HG03095 (cell line): ENCODE results near the gene LGALS9.

Experiments used
- ATAC-seq: cut with Tn5 transposase; IDR thresholded peaks from one replicate; pipeline ENCODE4 v1.9.1; 2021; ENCODE audit warnings: moderate library complexity; ENCODE audit not compliant: unreplicated experiment

LGALS9 gene

DNA sequence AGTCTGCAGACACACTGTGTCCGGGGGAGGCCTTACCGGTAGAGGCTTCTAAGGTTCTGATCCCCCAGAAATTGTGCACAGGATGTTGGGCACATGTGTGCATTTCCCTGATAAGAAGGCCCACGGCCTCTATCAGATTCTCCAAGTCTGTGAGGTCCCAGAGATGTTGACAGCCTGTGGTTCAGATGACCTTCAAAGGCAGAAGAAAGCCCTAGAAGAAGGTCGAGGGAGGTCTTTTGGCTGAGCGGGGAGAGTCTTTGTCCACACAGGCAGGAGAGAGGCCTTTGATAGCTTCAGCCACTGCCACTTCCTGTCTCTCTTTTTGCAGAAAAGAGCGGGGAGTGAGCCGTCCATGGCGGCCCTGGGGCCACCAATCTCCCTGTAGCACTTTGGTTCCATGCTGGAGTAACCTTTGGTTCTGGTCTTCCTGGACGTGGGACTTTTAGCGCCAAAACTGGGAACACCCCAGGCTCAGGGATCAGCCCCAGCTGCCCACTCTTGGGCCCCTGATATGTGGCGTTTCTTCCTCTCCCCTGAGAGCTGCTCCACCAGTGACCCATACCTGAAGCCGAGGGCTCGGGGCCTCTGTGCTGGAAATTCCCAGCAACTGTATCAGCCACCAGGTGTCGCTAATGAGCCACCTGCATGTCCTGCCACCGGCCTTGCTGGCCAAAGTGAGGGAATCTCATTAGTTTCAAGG is 28.1 kb upstream of the LGALS9 start:
- no peak for ATAC-seq

- ATAC-seq: no peak
Measured at GRCh38 chr17:27603421-27603770, 27.6 kb upstream of the LGALS9 start.

DNA sequence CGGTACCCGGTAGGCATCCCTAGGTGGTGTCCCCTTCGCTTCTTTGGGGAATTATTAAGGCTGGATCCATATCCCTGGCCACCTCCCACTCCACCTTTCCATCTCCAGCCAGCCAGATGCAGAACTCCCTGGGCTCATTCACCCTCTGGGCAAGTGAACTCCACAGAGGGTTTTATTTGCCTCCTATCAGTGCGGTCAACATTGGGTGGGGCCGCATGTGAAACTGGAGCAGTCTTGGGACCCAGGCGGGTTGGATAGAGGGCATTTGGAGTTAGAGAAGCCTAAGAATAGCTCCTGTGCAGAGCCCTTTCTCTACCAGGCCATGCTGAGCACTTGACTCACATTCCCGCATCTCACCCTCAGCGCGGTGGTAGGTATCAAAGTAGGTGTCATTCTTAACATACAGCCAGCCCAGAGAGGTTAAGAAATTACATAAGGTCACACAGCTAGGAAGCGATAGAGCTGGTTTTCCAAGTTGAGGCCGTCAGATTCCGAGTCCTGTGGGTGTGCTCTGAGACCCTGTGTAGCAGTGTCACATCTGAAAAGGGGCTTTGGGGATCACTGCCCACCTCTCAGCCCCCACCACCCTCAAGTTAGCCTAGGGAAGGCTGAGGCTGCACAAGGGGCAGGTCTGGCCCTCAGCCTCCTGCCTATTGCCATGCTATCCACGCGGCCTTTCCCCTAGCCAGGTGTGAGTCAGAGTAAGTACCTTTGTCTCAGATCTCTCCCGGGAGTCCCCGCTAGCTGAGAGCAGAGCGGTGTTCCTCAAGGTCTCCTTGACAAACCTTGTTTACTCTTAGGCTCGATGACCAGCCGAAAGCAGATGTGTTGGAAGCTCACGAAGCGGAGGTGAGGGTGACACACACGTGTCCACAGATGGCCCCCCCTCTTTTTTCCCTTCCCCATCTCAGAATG is 26.9 kb upstream of the LGALS9 start:
- no peak for ATAC-seq

- ATAC-seq: no peak
Measured at GRCh38 chr17:27605409-27605808, 25.6 kb upstream of the LGALS9 start.

GRCh38 chr17:27607521-27608091 is 23.4 kb upstream of the LGALS9 start:
- no peak for ATAC-seq

DNA sequence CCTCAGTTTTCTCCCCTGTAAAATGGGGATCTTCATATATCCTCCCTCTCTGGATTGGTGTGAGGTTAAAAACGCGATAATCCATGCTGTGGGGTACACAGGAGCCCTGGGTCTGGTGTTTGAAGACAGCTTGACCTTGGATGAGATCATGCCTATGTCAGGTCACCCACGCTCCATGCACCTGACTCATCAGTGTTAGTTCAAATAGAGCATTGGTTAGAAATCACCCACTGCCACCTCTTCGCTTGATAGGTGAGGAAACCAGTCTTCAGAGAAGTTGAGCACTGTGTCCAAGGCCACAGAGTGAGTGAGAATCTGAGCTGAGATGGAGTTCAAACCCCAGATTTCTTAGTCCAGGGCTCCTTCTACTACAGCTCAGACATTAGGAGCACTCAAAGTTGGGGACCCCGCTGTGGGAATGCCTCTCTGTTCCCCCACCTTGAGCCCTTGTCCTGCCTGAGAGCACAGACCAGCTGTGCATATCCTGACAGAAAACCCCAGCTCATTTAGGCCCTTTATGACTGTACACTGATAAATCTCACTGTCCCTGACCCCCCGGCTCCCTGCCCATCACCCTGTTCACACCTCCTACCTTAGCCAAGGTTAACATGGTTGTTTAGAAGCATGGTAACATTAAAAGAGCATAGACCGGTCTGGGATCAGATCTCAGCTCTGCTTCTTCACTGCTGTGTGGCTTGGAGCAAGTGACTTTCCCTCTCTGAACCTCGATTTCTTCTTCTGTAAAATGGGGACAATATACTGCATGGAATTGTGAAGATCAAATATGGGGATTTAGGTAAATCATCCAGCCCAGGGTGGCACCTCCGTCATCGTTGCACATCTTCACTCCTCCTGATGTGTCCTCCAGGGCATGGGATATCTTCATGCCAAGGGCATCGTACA is 22.4 kb upstream of the LGALS9 start:
- ATAC-seq: no peak

DNA sequence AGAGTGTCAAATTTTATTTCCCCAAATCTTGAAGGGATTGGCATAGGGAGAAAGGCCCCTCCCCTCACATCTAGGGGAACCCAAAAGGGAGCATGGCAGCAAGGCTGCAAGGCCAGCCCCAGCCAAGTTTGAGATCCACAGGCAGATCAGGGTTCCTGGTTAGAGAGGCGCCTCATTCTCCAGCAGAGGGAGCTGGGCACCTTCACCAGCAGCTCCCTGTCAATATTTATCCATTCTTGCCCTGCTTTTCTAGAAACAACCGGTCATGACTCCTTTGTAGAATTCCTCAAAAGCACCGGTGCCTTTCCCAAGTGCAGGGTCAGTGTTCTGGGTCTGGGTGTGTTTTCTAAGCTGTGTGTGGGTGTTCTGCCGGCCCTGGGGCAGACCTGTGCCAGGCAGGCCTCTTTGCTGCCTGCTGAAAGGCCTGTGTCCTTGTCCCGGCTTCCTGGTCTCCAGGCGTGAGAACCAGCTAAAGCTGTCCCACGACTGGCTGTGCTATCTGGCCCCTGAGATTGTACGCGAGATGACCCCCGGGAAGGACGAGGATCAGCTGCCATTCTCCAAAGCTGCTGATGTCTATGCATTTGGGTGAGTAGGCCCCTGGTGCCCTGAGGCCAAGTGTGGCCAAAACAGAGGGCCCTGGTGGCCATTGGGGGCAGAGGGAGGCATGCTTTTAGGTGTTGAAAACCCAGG is 21.2 kb upstream of the LGALS9 start:
- no peak for ATAC-seq

DNA sequence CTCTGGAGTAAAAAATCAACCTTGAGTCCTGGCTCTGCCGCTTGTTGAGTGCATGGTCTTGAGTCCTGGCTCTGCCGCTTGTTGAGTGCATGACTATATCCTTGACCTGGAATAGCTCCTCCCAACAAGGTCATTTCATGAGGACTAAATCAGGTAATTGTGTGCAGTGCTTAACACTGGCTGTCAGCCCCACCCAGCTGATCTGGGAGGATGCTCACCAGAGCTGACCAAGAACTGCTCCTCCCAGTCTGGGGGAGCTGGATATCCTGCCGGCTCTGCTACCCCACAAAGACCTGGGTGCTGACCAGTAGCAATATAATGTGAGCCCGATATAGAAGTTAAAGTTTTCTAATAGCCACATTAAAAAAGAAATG is 20.7 kb upstream of the LGALS9 start:
- no peak for ATAC-seq

DNA sequence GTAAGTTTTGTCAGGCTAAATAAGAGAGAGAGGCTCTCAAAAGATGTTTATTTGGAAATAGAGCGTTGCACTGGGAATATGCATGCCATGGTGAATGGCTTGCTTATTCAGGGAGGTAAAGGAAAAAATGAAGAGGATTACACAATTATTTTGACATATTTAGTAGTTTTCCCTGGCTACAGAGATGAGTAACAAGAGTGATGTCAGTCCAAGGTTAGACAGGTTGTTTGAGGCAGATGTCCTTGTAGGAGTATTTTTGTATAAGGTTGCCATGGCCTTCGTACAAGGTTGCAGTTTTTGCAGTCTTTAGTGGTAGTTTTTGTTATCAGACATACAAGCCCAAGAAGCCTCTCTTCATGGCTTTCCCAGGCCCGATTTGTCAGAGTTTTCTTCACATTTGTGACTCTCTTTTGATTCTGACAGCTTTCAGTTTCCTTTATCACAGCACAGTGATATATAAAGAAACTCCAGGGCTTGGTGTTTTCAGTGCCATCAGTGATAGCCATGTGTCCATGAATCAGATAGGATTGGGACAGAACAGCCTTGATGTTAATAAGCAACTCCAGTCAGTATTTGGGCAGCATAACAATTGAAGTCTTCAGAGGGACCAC is 18.7 kb upstream of the LGALS9 start:
- ATAC-seq: no peak

DNA sequence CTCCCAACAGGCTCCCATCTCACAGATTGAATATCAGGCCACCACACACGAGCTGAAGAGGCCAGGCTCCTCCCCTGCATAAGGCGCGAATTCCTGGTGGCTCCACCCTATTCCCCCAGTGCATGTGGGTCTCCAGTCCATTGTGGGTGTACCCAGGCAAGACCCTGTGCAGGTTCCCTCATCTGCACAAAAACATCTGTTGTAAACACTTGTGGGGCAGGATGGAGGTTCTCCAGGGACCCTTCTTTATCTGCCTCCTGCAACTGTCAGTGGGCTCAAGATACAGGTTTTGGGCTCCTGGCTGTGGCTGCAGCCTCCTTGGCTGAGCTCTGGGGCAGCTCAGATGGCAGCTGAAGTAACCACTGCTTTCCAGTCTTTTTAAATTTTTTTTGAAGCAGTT is 17.6 kb upstream of the LGALS9 start:
- no peak for ATAC-seq

- ATAC-seq: no peak
Measured at GRCh38 chr17:27615121-27615520, 15.9 kb upstream of the LGALS9 start.

DNA sequence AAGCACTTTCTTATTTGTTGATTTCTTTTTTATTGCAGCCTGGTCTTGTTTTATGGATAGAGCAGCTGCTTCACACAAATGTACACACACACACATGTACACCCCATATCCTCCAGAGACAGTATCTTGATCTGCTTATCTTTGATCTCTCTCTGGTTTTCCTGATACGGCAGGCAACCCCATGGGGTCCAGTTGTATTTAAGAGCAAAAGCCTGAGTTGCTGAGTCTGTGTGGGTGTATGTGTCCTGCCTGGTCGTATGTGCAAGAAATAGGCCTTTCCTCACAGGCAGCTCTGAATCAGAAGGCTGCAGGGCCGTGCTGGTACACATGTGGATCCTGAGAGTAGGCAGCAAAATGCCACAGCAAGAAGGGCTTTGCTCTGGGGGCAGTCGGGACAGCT is 14.6 kb upstream of the LGALS9 start:
- ATAC-seq: no peak

DNA sequence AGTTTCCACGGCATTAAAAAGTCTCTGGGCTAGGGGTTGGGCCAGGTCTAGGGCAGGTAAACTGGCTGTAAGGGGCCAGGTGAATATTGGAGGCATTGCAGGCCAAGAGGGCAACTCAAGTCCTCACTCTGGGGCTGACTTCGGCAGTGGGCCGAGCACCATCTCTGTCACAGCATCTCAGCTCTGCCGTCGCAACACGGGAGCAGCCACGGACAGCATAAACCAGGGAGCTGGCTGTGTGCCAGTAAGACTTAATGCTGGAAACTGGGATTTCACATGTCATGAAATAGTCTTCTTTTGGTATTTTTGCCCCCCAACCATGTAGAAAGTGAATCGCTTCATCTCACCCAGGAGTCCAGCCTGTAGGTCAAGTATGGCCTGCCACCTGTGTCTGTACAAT is 12.6 kb upstream of the LGALS9 start:
- no peak for ATAC-seq

GRCh38 chr17:27620721-27621120 is 10.3 kb upstream of the LGALS9 start:
- ATAC-seq: no peak

GRCh38 chr17:27621536-27621935 is 9.5 kb upstream of the LGALS9 start:
- no peak for ATAC-seq

DNA sequence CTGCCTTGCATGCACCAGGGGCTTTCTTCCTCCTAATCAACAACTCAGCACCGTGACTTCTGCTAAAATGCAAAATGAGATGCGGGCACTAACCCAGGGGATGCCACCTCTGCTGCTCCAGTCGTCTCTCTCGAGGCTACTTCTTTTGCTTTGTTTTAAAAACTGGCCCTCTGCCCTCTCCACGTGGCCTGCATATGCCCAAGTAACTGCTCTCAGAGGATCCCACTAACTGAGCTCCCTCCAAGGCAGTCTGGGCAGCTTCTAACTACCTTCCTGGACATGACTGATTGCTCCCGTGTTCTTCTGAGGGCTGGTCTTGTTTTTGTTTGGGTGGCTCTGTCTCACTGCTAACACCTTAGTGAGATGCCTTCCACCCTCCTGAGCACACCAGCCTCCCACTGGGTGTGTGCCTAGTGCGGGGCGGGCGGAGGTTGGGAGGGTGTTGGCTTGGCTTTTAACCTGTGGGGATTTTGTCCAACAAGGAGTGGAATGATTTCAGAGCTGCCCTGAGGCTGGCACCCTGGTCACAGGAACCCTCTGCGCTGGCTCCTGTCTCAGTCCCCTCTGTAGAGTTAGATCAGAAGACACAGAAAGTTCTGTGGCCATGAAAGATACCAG is 8.9 kb upstream of the LGALS9 start:
- no peak for ATAC-seq

DNA sequence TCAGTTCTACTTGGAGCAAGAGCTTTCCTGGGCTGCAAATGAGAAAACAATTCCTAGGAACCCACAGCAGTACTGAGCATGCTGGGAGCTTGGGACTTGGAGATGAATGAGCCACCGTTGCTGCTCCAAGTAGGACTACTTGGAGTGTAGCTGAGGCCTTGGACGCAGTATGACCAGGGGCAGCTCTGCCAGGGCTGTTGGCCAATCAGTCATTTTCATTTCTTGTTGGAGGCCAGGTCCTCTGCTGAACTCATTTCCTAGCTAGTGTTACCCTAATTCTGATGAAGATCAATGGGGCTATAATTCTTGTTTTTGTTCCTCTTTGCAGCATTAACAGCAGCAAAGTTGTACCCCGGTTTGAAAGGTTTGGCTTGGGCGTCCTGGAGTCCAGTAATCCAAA is 8.0 kb upstream of the LGALS9 start:
- no peak for ATAC-seq

DNA sequence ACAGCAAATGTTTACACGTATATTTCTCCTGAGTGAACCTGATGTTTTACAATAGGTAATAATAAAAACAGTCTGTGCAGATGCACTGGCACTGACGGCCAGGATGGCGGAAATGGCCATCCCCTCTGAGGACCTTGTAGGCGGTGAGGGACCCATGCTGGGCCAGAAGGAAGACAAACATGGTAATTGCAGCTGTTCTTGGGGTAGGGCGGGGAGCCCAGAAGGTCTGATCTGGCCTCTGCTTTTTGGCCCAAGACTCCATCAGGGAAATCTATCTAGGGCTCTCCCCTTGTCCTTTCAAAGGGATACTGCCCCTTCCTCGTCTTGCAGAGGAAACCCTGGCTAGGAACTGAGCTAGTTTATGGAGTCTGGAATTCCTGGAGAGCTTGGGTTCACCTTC is 7.4 kb upstream of the LGALS9 start:
- ATAC-seq: no peak

DNA sequence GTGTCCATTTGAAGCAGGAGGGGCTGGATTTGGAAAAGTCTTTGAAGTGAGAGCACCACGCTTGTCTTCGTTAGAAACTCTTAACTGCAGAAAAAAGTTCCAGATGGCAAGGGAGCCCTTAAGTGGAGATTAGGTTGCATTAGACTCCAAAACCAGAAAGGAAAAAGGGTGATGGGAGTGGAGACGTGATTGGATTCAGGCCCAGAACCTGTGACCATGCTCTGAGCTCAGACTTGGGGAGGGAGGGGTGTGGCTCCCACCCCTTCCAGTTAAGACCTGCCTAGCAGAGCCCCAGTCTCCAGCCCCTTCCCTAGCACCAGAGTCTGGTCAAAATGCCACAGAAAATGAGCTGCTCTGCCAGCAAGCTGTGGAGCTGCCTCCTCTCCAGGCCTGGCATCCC is 6.4 kb upstream of the LGALS9 start:
- no peak for ATAC-seq

GRCh38 chr17:27625856-27626255 is 5.1 kb upstream of the LGALS9 start:
- no peak for ATAC-seq
